Heart right ventricle (tissue), 16 donors: Measurements from ENCODE around the gene FAM83F. TPM values are rescaled to one million over a fixed set of nuclear protein-coding genes. Genes with fewer than 3 reads are reported as not detected.

Experiments used
- ATAC-seq, 8 donors: fragments of 200-7000 bp; cut with Tn5 transposase; one replicate each; pipeline ENCODE4 v1.9.1; 2020; ENCODE audit warnings: mild to moderate bottlenecking in 8 of 8, moderate library complexity in 8 of 8, moderate number of reproducible peaks in 1 of 8
- DNase-seq, 2 donors: peaks; one replicate each; pipeline ENCODE4 v3.0.0-alpha.2; 2020
- H3K27ac ChIP-seq, 10 donors: fragments of 200-600 bp; sonication (generic) in 2 of 10; one replicate each; pipeline versions ENCODE4 v1.5.0 to v1.8.0; 2020 to 2022; ENCODE audit warnings: mild to moderate bottlenecking in 3 of 10
- H3K27me3 ChIP-seq, 7 donors: fragments of 200-600 bp; one replicate each; pipeline ENCODE4 v1.8.0; 2021 to 2022; ENCODE audit warnings: mild to moderate bottlenecking in 2 of 7
- H3K36me3 ChIP-seq, 9 donors: fragments of 200-600 bp; sonication (generic) in 1 of 9; one replicate each; pipeline versions ENCODE4 v1.5.0 to v1.8.0; 2020 to 2022; ENCODE audit warnings: mild to moderate bottlenecking in 2 of 9
- H3K4me1 ChIP-seq, 9 donors: fragments of 200-600 bp; sonication (generic) in 1 of 9; one replicate each; pipeline versions ENCODE4 v1.5.0 to v1.8.0; 2020 to 2022; ENCODE audit warnings: mild to moderate bottlenecking in 4 of 9
- H3K4me3 ChIP-seq, 10 donors: fragments of 200-600 bp; sonication (generic) in 2 of 10; one replicate each; pipeline versions ENCODE4 v1.5.0 to v1.8.0; 2020 to 2022; ENCODE audit warnings: mild to moderate bottlenecking in 7 of 10, moderate library complexity in 2 of 10
- H3K9me3 ChIP-seq, 11 donors: fragments of 200-600 bp in 10 of 11; sonication (generic) in 2 of 11; one replicate each; pipeline versions ENCODE4 v1.5.0 to v1.8.0; 2013 to 2022; ENCODE audit warnings: mild to moderate bottlenecking in 2 of 11, control low read depth in 1 of 11, moderate library complexity in 1 of 11
- WGBS, 2 donors: extraction: QIAGEN DNeasy Blood & Tissue Kit; methylation state at CpG; one replicate each; pipeline ENCODE4 v1.1.7; 2013; ENCODE audit warnings: inconsistent platforms in 1 of 2; 5-methylcytosine and 5-hydroxymethylcytosine counted together
- intact Hi-C, 10 donors: fragments of 100-400 bp; cut with DNase I; formaldehyde crosslinking; loops; one replicate each; pipeline versions ENCODE4 v1.11.1 to v1.14.2; 2022
- polyA plus RNA-seq, 2 donors: library from polyadenylated mRNA; stranded (reverse); fragments of 200-250 nt; gene quantifications; one replicate each; pipeline ENCODE4 v1.2.3, GENCODE V29; 2013
- total RNA-seq, 10 donors: library from RNA; stranded (reverse); fragmentation: NEBNext Ultra II Directional in 3 of 10; extraction: Animal tissue kit (Norgen Biotek cat#: 25700) in 3 of 10; gene quantifications; one replicate each; pipeline versions ENCODE4 v1.2.1 to v1.2.4, GENCODE V29; 2021 to 2023
- TF ChIP-seq, protein P1 (sequence below), 9 donors: fragments of 200-600 bp; sonication (generic) in 2 of 9; IDR thresholded peaks; one replicate each; pipeline versions ENCODE4 v1.5.0 to v1.8.0; 2021 to 2022; ENCODE audit warnings: antibody characterized with exemption in 9 of 9, mild to moderate bottlenecking in 5 of 9, moderate library complexity in 1 of 9
- donor health status: Arrhythmogenic right ventricular cardiomyopathy.
- donor health status: ischemic (EF 13 %, LVEDD 7.1; RV severe dilation, severe dysfunction).
- donor health status: healthy with polysubstance abuse.
- donor health status: DM: no; HTN: yes; CAD: no.
- donor health status: DM: no; HTN: no; CAD: no.
- donor health status: ischemic (EF 25% LVEDD 6.9; RV normal size, moderate dysfunction).
- donor health status: ischemic (EF 25% LVEDD 5.7; RV mildly dilated, moderate dysfunction).
- donor health status: healthy.
- donor health status: DM: yes; HTN: yes; CAD: no.
- donor health status: Ischemic cardiomyopathy.
- donor health status: ischemic (EF 35%, LVEDD 5.7; RV mildly dilated, moderate dysfunction).
- donor health status: nonischemic (EF 11% LVEDD 7.7; RV severe dilation, severe dysfunction).
- donor health status: DM: yes; HTN: yes; CAD: no.
- donor health status: PGD.
- donor health status: ischemic (EF 29% LVEDD 5.4; RV normal size, mild dysfunction).
- donor health status: nonischemic (EF 23%, LVEDD 6.1; RV moderate dilation, normal function).

Gene FAM83F
- total and polyA plus RNA-seq, 12 donors: 1.1 to 9.7 (median 2.3) TPM

GRCh38 chr22:40010746-40011145 lies 16.0 kb downstream of the FAM83F start:
- DNase-seq (no peak), ATAC-seq (no peak)
- intact Hi-C loops: loop anchor here in 1 of 10 donors (10.0 kb wide), 1 partner anchor 66 kb away; no protein-coding TSS in a partner anchor
- 79 to 82% methylated on average over 6 of the region's 6 CpGs for WGBS, 2 donors
- no peaks in the 10 kb centered on the region for H3K36me3 ChIP-seq
- H3K4me3 ChIP-seq: no peak overlapping the region
- TF ChIP-seq, protein P1, sequence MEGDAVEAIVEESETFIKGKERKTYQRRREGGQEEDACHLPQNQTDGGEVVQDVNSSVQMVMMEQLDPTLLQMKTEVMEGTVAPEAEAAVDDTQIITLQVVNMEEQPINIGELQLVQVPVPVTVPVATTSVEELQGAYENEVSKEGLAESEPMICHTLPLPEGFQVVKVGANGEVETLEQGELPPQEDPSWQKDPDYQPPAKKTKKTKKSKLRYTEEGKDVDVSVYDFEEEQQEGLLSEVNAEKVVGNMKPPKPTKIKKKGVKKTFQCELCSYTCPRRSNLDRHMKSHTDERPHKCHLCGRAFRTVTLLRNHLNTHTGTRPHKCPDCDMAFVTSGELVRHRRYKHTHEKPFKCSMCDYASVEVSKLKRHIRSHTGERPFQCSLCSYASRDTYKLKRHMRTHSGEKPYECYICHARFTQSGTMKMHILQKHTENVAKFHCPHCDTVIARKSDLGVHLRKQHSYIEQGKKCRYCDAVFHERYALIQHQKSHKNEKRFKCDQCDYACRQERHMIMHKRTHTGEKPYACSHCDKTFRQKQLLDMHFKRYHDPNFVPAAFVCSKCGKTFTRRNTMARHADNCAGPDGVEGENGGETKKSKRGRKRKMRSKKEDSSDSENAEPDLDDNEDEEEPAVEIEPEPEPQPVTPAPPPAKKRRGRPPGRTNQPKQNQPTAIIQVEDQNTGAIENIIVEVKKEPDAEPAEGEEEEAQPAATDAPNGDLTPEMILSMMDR (IDR thresholded peaks at IDR 0.05): no peak
- H3K27me3 ChIP-seq: peaks cover 0 to 62% (median 42%) of the 10 kb centered on the region in 7 donors
- H3K27ac ChIP-seq: no peak overlapping the region
- peaks cover 0 to 20% (median 0%) of the 10 kb centered on the region in 9 donors for H3K4me1 ChIP-seq
- H3K9me3 ChIP-seq: no peaks in the 10 kb centered on the region

- Histone ChIP-seq H3K27ac (no peak overlapping the region), H3K4me1 (peaks cover 0 to 3% (median 0%) of the 10 kb centered on the region in 9 donors), H3K36me3 (no peaks in the 10 kb centered on the region), H3K4me3 (no peak overlapping the region), H3K27me3 (peaks cover 0 to 49% (median 23%) of the 10 kb centered on the region in 7 donors), H3K9me3 (no peaks in the 10 kb centered on the region)
- WGBS, 2 donors: 85 to 92% methylated on average over 5 of the region's 5 CpGs
- intact Hi-C loops: loop anchor here in 1 of 10 donors (10.0 kb wide), 1 partner anchor 70 kb away; no protein-coding TSS in a partner anchor
- DNase-seq: no peak
- TF ChIP-seq, protein P1 (IDR thresholded peaks at IDR 0.05): no peak
- ATAC-seq: no peak
Measured at GRCh38 chr22:40014667-40015248, 20.0 kb downstream of the FAM83F start.

- Histone ChIP-seq H3K4me1 (no peaks in the 10 kb centered on the region), H3K36me3 (no peaks in the 10 kb centered on the region), H3K4me3 (no peak overlapping the region), H3K27ac (no peak overlapping the region), H3K9me3 (no peaks in the 10 kb centered on the region), H3K27me3 (peaks cover 0 to 42% (median 18%) of the 10 kb centered on the region in 7 donors)
- intact Hi-C loops: loop anchor here in 1 of 10 donors (10.0 kb wide), 1 partner anchor 71 kb away; no protein-coding TSS in a partner anchor
- 75 to 76% methylated on average over 10 of the region's 10 CpGs for WGBS, 2 donors
- TF ChIP-seq, protein P1 (IDR thresholded peaks at IDR 0.05): no peak
- no peak for ATAC-seq
- DNase-seq: no peak
Measured at GRCh38 chr22:40015358-40015976, 20.7 kb downstream of the FAM83F start.

DNA sequence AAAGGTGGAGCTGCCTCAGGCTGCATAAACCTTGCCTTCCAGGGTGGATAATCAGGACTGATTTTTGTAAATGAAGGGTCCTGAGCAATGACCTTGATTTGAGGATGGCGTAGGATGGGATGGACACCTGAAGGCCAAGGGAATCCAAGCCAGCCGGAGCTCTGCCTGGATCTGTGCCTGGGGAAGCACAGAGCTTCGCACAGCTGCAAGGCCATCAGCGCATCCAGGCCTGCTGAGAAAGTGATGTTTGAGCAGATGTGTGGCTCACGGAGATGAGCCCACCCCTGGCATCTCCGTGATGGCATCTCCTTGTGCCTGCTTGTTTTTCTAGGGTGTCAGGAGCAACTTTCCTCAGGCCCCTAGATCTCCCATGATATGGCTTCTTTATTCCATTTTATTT lies 23.3 kb downstream of the FAM83F start:
- ATAC-seq: no peak

More for the DNA sequence above, 23.3 kb downstream of the FAM83F start:
- TF ChIP-seq, protein P1 (IDR thresholded peaks at IDR 0.05): no peak
- DNase-seq: no peak
- Histone ChIP-seq H3K4me3 (no peak overlapping the region), H3K27me3 (peaks cover 0 to 17% (median 0%) of the 10 kb centered on the region in 7 donors), H3K4me1 (no peaks in the 10 kb centered on the region), H3K27ac (no peak overlapping the region), H3K36me3 (no peaks in the 10 kb centered on the region), H3K9me3 (no peaks in the 10 kb centered on the region)
- intact Hi-C loops: loop anchor here in 1 of 10 donors (10.0 kb wide), 1 partner anchor 73 kb away; no protein-coding TSS in a partner anchor
- 94 to 95% methylated on average over 6 of the region's 6 CpGs for WGBS, 2 donors
